GM12878 (cell line): ENCODE measurements around the gene NHEJ1. TPM values are rescaled to one million over a fixed set of nuclear protein-coding genes. Genes with fewer than 3 reads are reported as not detected.

Experiments
- ATAC-seq: fragments of 200-7000 bp; cut with Tn5 transposase; 3 replicates; pipeline ENCODE4 v1.9.1; 2020; ENCODE audit warnings: mild to moderate bottlenecking, moderate library complexity
- BruUV-seq: library from RNA; stranded (reverse); fragments of 400-500 nt; replicated peaks from 2 replicates; lab custom pipeline; 2021; lab: Mats Ljungman, UMichigan
- CTCF ChIA-PET: fragments of 300-600 bp; sonication (Branson Sonifier 250); formaldehyde crosslinking; extraction: SDS; loops from one replicate; lab custom pipeline; 2021; ENCODE audit warnings: inconsistent platforms; lab: Yijun Ruan, JAX
- POLR2A ChIA-PET: fragments of 350-600 bp; formaldehyde crosslinking; extraction: SDS; loops from one replicate; lab custom pipeline; 2021; ENCODE audit warnings: inconsistent platforms; lab: Charles Lee
- RAD21 ChIA-PET: fragments of 300-600 bp; sonication (Branson Sonifier 250); formaldehyde crosslinking; loops from one replicate; lab custom pipeline; 2023; ENCODE audit warnings: antibody characterized with exemption; ENCODE audit not compliant: unreplicated experiment; lab: Charles Lee
- SMC1A ChIA-PET: fragments of 300-600 bp; sonication (Branson Sonifier 250); formaldehyde crosslinking; loops from one replicate; lab custom pipeline; 2023; ENCODE audit not compliant: unreplicated experiment, uncharacterized antibody; lab: Charles Lee
- DNase-seq: peaks from one replicate; pipeline ENCODE4 v3.0.0-alpha.2; 2011; ENCODE audit warnings: low read depth, low spot score
- FAIRE-seq: peaks from 3 replicates; lab custom pipeline; 2011; peaks lifted over from hg19 to GRCh38; lab: Jason Lieb, UNC
- H2AFZ ChIP-seq: 2 replicates; pipeline ENCODE4 v1.6.0; 2011; ENCODE audit warnings: low read depth, low read length, control low read depth; ENCODE audit not compliant: control insufficient read depth
- H3K27ac ChIP-seq: 2 replicates; pipeline ENCODE4 v1.5.1; 2011; ENCODE audit warnings: control low read depth; ENCODE audit not compliant: control insufficient read depth, insufficient read depth
- H3K27me3 ChIP-seq, 2 experiments: replicated peaks in 1 of 2; 2 replicates each; pipeline versions ENCODE4 v1.6.0 to v1.6.1; 2011; ENCODE audit warnings: low read length in 1 of 2; ENCODE audit not compliant: control insufficient read depth in 2 of 2, insufficient read depth in 2 of 2
- H3K36me3 ChIP-seq, 2 experiments: 2 replicates each; pipeline ENCODE4 v1.5.1; 2011; ENCODE audit warnings: low read length in 1 of 2; ENCODE audit not compliant: control insufficient read depth in 2 of 2, insufficient read depth in 2 of 2
- H3K4me1 ChIP-seq: 2 replicates; pipeline ENCODE4 v1.6.1; 2011; ENCODE audit warnings: mild to moderate bottlenecking, low read length, moderate library complexity, mixed read lengths; ENCODE audit not compliant: control insufficient read depth, insufficient read depth
- H3K4me2 ChIP-seq: 2 replicates; pipeline ENCODE4 v1.6.0; 2011; ENCODE audit warnings: control low read depth; ENCODE audit not compliant: control insufficient read depth, insufficient read depth
- H3K4me3 ChIP-seq: fragments of 200-600 bp; sonication (generic); 2 replicates; pipeline ENCODE4 v1.5.1; 2016
- H3K79me2 ChIP-seq: 2 replicates; pipeline ENCODE4 v1.6.0; 2011; ENCODE audit warnings: low read length; ENCODE audit not compliant: control insufficient read depth, insufficient read depth
- H3K9ac ChIP-seq: 2 replicates; pipeline ENCODE4 v1.8.0; 2011; ENCODE audit warnings: low read length, control low read depth, mixed read lengths; ENCODE audit not compliant: control insufficient read depth, insufficient read depth
- H3K9me3 ChIP-seq: replicated peaks from 3 replicates; pipeline ENCODE4 v1.5.1; 2011; ENCODE audit warnings: mild to moderate bottlenecking, low read length; ENCODE audit not compliant: control insufficient read depth, insufficient read depth
- H4K20me1 ChIP-seq: 2 replicates; pipeline ENCODE4 v1.6.0; 2011; ENCODE audit not compliant: control insufficient read depth, insufficient read depth
- CREB1 ChIP-seq: IDR thresholded peaks from 2 replicates; pipeline ENCODE4 v1.6.1; 2012; ENCODE audit warnings: low read depth, mild to moderate bottlenecking, inconsistent platforms
- EGR1 ChIP-seq, 2 experiments: IDR thresholded peaks; 1 replicate in 1 of 2; 2 replicates in 1 of 2; pipeline ENCODE4 v1.6.1; 2011 to 2012; ENCODE audit warnings: low read depth in 2 of 2, low read length in 2 of 2, borderline replicate concordance in 1 of 2, mild to moderate bottlenecking in 1 of 2, moderate library complexity in 1 of 2
- FOS ChIP-seq: IDR thresholded peaks from 3 replicates; pipeline ENCODE4 v1.6.1; 2011; ENCODE audit warnings: borderline replicate concordance; ENCODE audit not compliant: insufficient read length; ENCODE audit errors: extremely low read depth
- HDAC6 ChIP-seq: fragments of 200-600 bp; sonication (generic); IDR thresholded peaks from one replicate; pipeline ENCODE4 v1.8.0; 2017; ENCODE audit warnings: antibody characterized with exemption; ENCODE audit not compliant: unreplicated experiment
- RAD21 ChIP-seq: IDR thresholded peaks from 2 replicates; pipeline ENCODE4 v1.6.1; 2011; ENCODE audit warnings: mild to moderate bottlenecking, low read depth, low read length, moderate library complexity; ENCODE audit not compliant: insufficient read depth
- SIX5 ChIP-seq: IDR thresholded peaks from 2 replicates; pipeline ENCODE4 v1.6.1; 2011; ENCODE audit warnings: mild to moderate bottlenecking, low read depth, low read length, moderate library complexity; ENCODE audit not compliant: severe bottlenecking
- SMC3 ChIP-seq: IDR thresholded peaks from 2 replicates; pipeline ENCODE4 v1.6.1; 2011; ENCODE audit warnings: low read length, improper control_type of control experiment, borderline replicate concordance
- YY1 ChIP-seq: IDR thresholded peaks from 2 replicates; pipeline ENCODE4 v1.6.1; 2011; ENCODE audit warnings: low read depth, mild to moderate bottlenecking, low read length
- WGBS: methylation state at CpG from one replicate; pipeline ENCODE4 v1.1.6; 2016; ENCODE audit warnings: low lambda C conversion rate; ENCODE audit not compliant: insufficient replicate concordance, insufficient coverage; ENCODE audit errors: missing lambda C conversion rate; 5-methylcytosine and 5-hydroxymethylcytosine counted together
- in situ Hi-C: fragments of 300-500 bp; cut with MboI; formaldehyde crosslinking; loops from 9 replicates; pipeline ENCODE4 v1.14.3; 2018; ENCODE audit warnings: mixed read lengths
- intact Hi-C: fragments of 100-400 bp; cut with micrococcal nuclease; formaldehyde crosslinking; loops from one replicate; pipeline ENCODE4 v1.14.2; 2022; ENCODE audit not compliant: unreplicated experiment
- polyA plus RNA-seq, 11 experiments: library from polyadenylated mRNA; depleted of rRNA in 4 of 11; unstranded in 6 of 11; stranded (reverse) in 5 of 11; fragments of >200 nt; fragmentation: Nextera tagmentation in 4 of 11; fragmentation: Illumina TruSeq in 1 of 11; extraction: Ambion mirVana in 4 of 11; extraction: Trizol in 1 of 11; gene quantifications; 1 replicate in 1 of 11; 2 replicates in 10 of 11; pipeline versions ENCODE4 v1.2.1 to v1.2.3, GENCODE V29; 2011 to 2016; ENCODE audit warnings: inconsistent platforms in 2 of 11, missing spikeins in 2 of 11, low read depth in 1 of 11
- total RNA-seq, 4 experiments: library from RNA; depleted of rRNA in 3 of 4; stranded (reverse); fragments of >200 nt in 3 of 4; fragmentation: Illumina TruSeq in 1 of 4; extraction: Trizol in 1 of 4; gene quantifications; 2 replicates each; pipeline versions ENCODE4 v1.2.1 to v1.2.3, GENCODE V29; 2013 to 2021
- TF ChIP-seq, protein P1 (sequence below): IDR thresholded peaks from 2 replicates; pipeline ENCODE4 v1.6.1; 2012; ENCODE audit warnings: low read length, inconsistent platforms
- TF ChIP-seq, protein P2 (sequence below): fragments of 450-650 bp; IDR thresholded peaks from 2 replicates; pipeline ENCODE4 v1.6.1; 2017; ENCODE audit warnings: borderline replicate concordance
- TF ChIP-seq, protein P3 (sequence below): fragments of 450-650 bp; formaldehyde crosslinking; IDR thresholded peaks from 2 replicates; pipeline ENCODE4 v1.4.0; 2022; ENCODE audit warnings: mild to moderate bottlenecking, moderate library complexity
- TF ChIP-seq, protein P4 (sequence below): IDR thresholded peaks from 2 replicates; pipeline ENCODE4 v1.6.1; 2012; ENCODE audit warnings: low read depth, low read length, improper control_type of control experiment

NHEJ1 gene
- total and polyA plus RNA-seq, 10 of the 15 experiments (the other 5 are each of a cell fraction or from before 2014, with no cell fraction given): 11.8 to 20.2 (median 17.0) TPM

DNA sequence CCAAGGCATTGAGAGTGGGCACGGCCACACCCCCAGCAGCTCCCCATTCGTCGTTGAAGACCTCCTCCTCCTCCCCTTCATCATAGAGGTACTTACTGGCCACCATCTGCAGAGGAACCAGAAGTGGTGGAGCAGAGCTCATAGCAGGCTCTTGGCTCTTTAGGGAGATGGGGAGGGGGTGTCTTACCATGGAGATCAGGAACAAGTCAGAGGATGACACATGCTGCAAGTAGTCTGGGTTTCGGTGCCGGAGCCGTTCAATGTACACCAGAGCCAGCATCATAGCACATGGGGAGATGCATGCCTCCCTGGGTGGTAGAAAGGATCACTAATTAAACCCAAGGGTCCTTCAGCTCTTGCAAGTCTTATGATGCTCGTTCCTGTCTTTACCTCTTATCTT is 14.2 kb upstream of the NHEJ1 start:
- SMC1A ChIA-PET: interaction anchor here (1.3 to 2.4 kb wide), 4 partner anchors 32 to 120 kb away, joined by 3 to 14 read pairs (median 6); partner anchors contain the start of genes DNAJB2, GLB1L, STK16 and ZFAND2B

More for the DNA sequence above, 14.2 kb upstream of the NHEJ1 start:
- ChIA-PET CTCF (interaction anchor here (0.8 to 5.6 kb wide), 13 partner anchors 8 to 123 kb away, joined by 3 to 52 read pairs (median 5); partner anchors contain the start of genes DNAJB2, GLB1L, NHEJ1 and STK16), RAD21 (interaction anchor here (1.0 to 3.7 kb wide), 5 partner anchors 32 to 126 kb away, joined by 3 to 25 read pairs (median 21); partner anchors contain the start of gene ZFAND2B), POLR2A (interaction anchor here (1.2 to 5.0 kb wide), 5 partner anchors 32 to 105 kb away, joined by 4 to 47 read pairs (median 21); partner anchors contain the start of genes ABCB6, ANKZF1, ATG9A and DNAJB2)
- DNase-seq (no peak), ATAC-seq (no peak), FAIRE-seq (no peak)
- WGBS: 96% methylated on average over 7 of the region's 7 CpGs
- H3K27me3 ChIP-seq: no peaks in the 10 kb centered on the region
- no peaks in the 10 kb centered on the region for H4K20me1 ChIP-seq
- no TSS peak for BruUV-seq
- peaks cover 32% of the 10 kb centered on the region for H3K79me2 ChIP-seq
- H3K36me3 ChIP-seq: peaks cover 4 to 9% of the 10 kb centered on the region in 2 experiments
- intact Hi-C loops (loop anchor here (5.0 kb wide), 3 partner anchors 102 to 212 kb away; partner anchors contain the start of genes DNAJB2 and DNPEP), in situ Hi-C loops (loop anchor here (5.0 kb wide), 1 partner anchor 32 kb away; the partner anchor contains the start of gene ZFAND2B)
- H3K4me2 ChIP-seq: no peak overlapping the region
- TF ChIP-seq, protein P1, sequence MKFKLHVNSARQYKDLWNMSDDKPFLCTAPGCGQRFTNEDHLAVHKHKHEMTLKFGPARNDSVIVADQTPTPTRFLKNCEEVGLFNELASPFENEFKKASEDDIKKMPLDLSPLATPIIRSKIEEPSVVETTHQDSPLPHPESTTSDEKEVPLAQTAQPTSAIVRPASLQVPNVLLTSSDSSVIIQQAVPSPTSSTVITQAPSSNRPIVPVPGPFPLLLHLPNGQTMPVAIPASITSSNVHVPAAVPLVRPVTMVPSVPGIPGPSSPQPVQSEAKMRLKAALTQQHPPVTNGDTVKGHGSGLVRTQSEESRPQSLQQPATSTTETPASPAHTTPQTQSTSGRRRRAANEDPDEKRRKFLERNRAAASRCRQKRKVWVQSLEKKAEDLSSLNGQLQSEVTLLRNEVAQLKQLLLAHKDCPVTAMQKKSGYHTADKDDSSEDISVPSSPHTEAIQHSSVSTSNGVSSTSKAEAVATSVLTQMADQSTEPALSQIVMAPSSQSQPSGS: no peak
- TF ChIP-seq RAD21 (no peak), FOS (no peak), CREB1 (no peak), EGR1 (IDR thresholded peaks at IDR 0.05; ENCODE audit: borderline replicate concordance in 1 of 2, low read depth in 2 of 2, low read length in 2 of 2) (no peak), YY1 (no peak), HDAC6 (no peak), SMC3 (no peak), SIX5 (no peak)
- TF ChIP-seq, protein P2, sequence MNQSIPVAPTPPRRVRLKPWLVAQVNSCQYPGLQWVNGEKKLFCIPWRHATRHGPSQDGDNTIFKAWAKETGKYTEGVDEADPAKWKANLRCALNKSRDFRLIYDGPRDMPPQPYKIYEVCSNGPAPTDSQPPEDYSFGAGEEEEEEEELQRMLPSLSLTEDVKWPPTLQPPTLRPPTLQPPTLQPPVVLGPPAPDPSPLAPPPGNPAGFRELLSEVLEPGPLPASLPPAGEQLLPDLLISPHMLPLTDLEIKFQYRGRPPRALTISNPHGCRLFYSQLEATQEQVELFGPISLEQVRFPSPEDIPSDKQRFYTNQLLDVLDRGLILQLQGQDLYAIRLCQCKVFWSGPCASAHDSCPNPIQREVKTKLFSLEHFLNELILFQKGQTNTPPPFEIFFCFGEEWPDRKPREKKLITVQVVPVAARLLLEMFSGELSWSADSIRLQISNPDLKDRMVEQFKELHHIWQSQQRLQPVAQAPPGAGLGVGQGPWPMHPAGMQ: no peak
- TF ChIP-seq, protein P3, sequence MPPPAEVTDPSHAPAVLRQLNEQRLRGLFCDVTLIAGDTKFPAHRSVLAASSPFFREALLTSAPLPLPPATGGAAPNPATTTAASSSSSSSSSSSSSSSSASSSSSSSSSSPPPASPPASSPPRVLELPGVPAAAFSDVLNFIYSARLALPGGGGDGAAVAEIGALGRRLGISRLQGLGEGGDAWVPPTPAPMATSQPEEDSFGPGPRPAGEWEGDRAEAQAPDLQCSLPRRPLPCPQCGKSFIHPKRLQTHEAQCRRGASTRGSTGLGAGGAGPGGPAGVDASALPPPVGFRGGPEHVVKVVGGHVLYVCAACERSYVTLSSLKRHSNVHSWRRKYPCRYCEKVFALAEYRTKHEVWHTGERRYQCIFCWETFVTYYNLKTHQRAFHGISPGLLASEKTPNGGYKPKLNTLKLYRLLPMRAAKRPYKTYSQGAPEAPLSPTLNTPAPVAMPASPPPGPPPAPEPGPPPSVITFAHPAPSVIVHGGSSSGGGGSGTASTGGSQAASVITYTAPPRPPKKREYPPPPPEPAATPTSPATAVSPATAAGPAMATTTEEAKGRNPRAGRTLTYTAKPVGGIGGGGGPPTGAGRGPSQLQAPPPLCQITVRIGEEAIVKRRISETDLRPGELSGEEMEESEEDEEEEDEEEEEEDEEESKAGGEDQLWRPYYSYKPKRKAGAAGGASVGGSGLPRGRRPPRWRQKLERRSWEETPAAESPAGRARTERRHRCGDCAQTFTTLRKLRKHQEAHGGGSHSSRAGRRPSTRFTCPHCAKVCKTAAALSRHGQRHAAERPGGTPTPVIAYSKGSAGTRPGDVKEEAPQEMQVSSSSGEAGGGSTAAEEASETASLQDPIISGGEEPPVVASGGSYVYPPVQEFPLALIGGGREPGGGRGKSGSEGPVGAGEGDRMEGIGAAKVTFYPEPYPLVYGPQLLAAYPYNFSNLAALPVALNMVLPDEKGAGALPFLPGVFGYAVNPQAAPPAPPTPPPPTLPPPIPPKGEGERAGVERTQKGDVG (CRISPR knock-in tag): no peak
- TF ChIP-seq, protein P4, sequence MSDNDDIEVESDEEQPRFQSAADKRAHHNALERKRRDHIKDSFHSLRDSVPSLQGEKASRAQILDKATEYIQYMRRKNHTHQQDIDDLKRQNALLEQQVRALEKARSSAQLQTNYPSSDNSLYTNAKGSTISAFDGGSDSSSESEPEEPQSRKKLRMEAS: no peak
- peaks cover 10% of the 10 kb centered on the region for H3K4me1 ChIP-seq
- H3K9me3 ChIP-seq: no peaks in the 10 kb centered on the region
- H3K9ac ChIP-seq: no peak overlapping the region
- no peak overlapping the region for H2AFZ ChIP-seq
- H3K4me3 ChIP-seq: no peak overlapping the region
- no peak overlapping the region for H3K27ac ChIP-seq
